G401 (cell line): Measurements from ENCODE around the gene LRRC2. TPM values are rescaled to one million over a fixed set of nuclear protein-coding genes. Genes with fewer than 3 reads are reported as not detected.
"Not testable (repeated sequence)": the region's sequence is repeated elsewhere in the genome, so short reads cannot be mapped to it uniquely, and the experiment has no call there.

Experiments used
- DNase-seq: peaks from one replicate; pipeline ENCODE4 v3.0.0-alpha.2; 2015; ENCODE audit warnings: low spot score
- in situ Hi-C: cut with HindIII; loops from 2 replicates; pipeline ENCODE4 v1.10.0; 2016; ENCODE audit warnings: low sequenced_read_pairs, mixed read lengths
- total RNA-seq: library from RNA; depleted of rRNA; stranded (reverse); fragments of >200 nt; shearing (Covaris generic); gene quantifications from 2 replicates; pipeline ENCODE4 v1.2.3, GENCODE V29; 2014; rRNA removed

LRRC2 gene
- not detected in 2 replicates for total RNA-seq

- in situ Hi-C loops, result no loop called here
- peak; percentile 83 for DNase-seq
Observed at GRCh38 chr3:46566040-46566641, at the start of gene LRRC2. LRRC2 (minus strand) TSS chr3:46566302; CDS start chr3:46551591, 14,711 bp downstream.

- no peak for DNase-seq
- in situ Hi-C loops, result no loop called here
Observed at GRCh38 chr3:46615050-46615775, 49.1 kb upstream of the LRRC2 start.

GRCh38 chr3:46614431-46614830 is 48.3 kb upstream of the LRRC2 start:
- in situ Hi-C loops, result no loop called here
- no peak for DNase-seq

- in situ Hi-C loops, result no loop called here
- no peak for DNase-seq
Observed at GRCh38 chr3:46613313-46614005, 47.4 kb upstream of the LRRC2 start.

GRCh38 chr3:46612324-46612723 is 46.2 kb upstream of the LRRC2 start, which contains the start of gene FAM240A:
FAM240A (plus strand) TSS chr3:46612525; CDS start chr3:46612684, 159 bp downstream.
- peak; percentile 13 for DNase-seq
- in situ Hi-C loops, result no loop called here

GRCh38 chr3:46609944-46610722 is 44.0 kb upstream of the LRRC2 start:
- DNase-seq, result no peak
- in situ Hi-C loops, result no loop called here

- in situ Hi-C loops, result no loop called here
- no peak for DNase-seq
Observed at GRCh38 chr3:46609212-46609721, 43.2 kb upstream of the LRRC2 start.

- in situ Hi-C loops, result no loop called here
- peak; percentile 9 for DNase-seq
Observed at GRCh38 chr3:46607603-46608028, 41.5 kb upstream of the LRRC2 start.

- DNase-seq, result no peak
- in situ Hi-C loops, result no loop called here
Observed at GRCh38 chr3:46604127-46604526, 38.0 kb upstream of the LRRC2 start.

- no peak for DNase-seq
- in situ Hi-C loops, result no loop called here
Observed at GRCh38 chr3:46603446-46604046, 37.4 kb upstream of the LRRC2 start.

GRCh38 chr3:46599590-46599989 is 33.5 kb upstream of the LRRC2 start:
- in situ Hi-C loops, result no loop called here
- DNase-seq, result no peak

- in situ Hi-C loops, result no loop called here
- no peak for DNase-seq
Observed at GRCh38 chr3:46595819-46596314, 29.8 kb upstream of the LRRC2 start.

GRCh38 chr3:46594723-46595122 is 28.6 kb upstream of the LRRC2 start:
- in situ Hi-C loops, result no loop called here
- DNase-seq, result no peak

GRCh38 chr3:46593979-46594378 is 27.9 kb upstream of the LRRC2 start:
- no peak for DNase-seq
- in situ Hi-C loops, result no loop called here

- in situ Hi-C loops, result no loop called here
- no peak for DNase-seq
Observed at GRCh38 chr3:46593274-46593862, 27.3 kb upstream of the LRRC2 start.

GRCh38 chr3:46587268-46587667 is 21.2 kb upstream of the LRRC2 start:
- in situ Hi-C loops, DNase-seq: not testable (repeated sequence)

- in situ Hi-C loops, result no loop called here
- DNase-seq, result no peak
Observed at GRCh38 chr3:46586738-46587246, 20.7 kb upstream of the LRRC2 start.
